Suppressor macrophage treated with lipopolysaccharide for 1 hour (primary cell): ENCODE measurements around the gene PKP2.

Experiments used
- DNase-seq, 3 donors: peaks; one replicate each; pipeline ENCODE4 v3.0.0-alpha.2; 2020 to 2022

The PKP2 gene

DNA sequence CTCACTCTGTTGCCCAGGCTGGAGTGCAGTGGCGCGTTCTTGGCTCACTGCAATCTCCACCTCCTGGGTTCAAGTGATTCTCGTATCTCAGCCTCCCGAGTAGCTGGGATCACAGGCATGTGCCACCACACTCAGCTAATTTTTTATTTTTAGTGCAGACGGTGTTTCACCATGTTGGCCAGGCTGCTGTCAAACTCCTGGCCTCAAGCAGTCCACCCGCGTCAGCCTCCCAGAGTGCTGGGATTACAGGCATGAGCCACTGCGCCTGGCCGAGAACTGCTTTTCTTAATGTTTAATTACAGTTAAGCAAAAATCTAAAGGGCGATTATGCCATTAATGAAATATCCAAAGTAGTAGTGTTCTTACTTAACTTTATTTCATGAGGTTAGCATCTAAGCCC is 154.4 kb downstream of the PKP2 start:
- DNase-seq: no peak
